ENCODE results near the gene SLC25A1.

The SLC25A1 gene

GRCh38 chr22:19142394-19142793 is 36.1 kb downstream of the SLC25A1 start:
- TF ChIP-seq CREB5 (CRISPR knock-in tag; IDR thresholded peaks at IDR 0.05; ENCODE audit: low read depth): no peak
- no peak for TF ChIP-seq OSR1 (CRISPR knock-in tag; IDR thresholded peaks at IDR 0.05)
- TF ChIP-seq SNAI2 (CRISPR knock-in tag; IDR thresholded peaks at IDR 0.05): no peak
- TF ChIP-seq CSDC2 (CRISPR knock-in tag; IDR thresholded peaks at IDR 0.05): no peak
- TF ChIP-seq POU6F1 (CRISPR knock-in tag; IDR thresholded peaks at IDR 0.05; ENCODE audit: borderline replicate concordance, low read depth): no peak
- no peak for TF ChIP-seq ZNF8 (CRISPR knock-in tag; IDR thresholded peaks at IDR 0.05)
- no peak for TF ChIP-seq CSRNP3 (CRISPR knock-in tag; IDR thresholded peaks at IDR 0.05)
- TF ChIP-seq GLIS3 (CRISPR knock-in tag; IDR thresholded peaks at IDR 0.05): no peak
- no peak for ATAC-seq

GRCh38 chr22:19139974-19140373 is 38.6 kb downstream of the SLC25A1 start:
- no peak for ATAC-seq
- TF ChIP-seq ESRRG (CRISPR knock-in tag; IDR thresholded peaks at IDR 0.05): no peak
- no peak for TF ChIP-seq ZNF8 (CRISPR knock-in tag; IDR thresholded peaks at IDR 0.05)
- TF ChIP-seq CREB5 (CRISPR knock-in tag; IDR thresholded peaks at IDR 0.05; ENCODE audit: low read depth): no peak
- no peak for TF ChIP-seq ZFP30 (CRISPR knock-in tag; IDR thresholded peaks at IDR 0.05)
- no peak for TF ChIP-seq TOX (CRISPR knock-in tag; IDR thresholded peaks at IDR 0.05; ENCODE audit: borderline replicate concordance)
- no peak for TF ChIP-seq TCF4 (CRISPR knock-in tag; IDR thresholded peaks at IDR 0.05; ENCODE audit: borderline replicate concordance)
- TF ChIP-seq ZFP3 (CRISPR knock-in tag; IDR thresholded peaks at IDR 0.05): no peak
- no peak for TF ChIP-seq ARNTL (CRISPR knock-in tag; IDR thresholded peaks at IDR 0.05; ENCODE audit: borderline replicate concordance, low read depth)
- TF ChIP-seq TSHZ2 (CRISPR knock-in tag; IDR thresholded peaks at IDR 0.05): no peak
- TF ChIP-seq ZC3H10 (CRISPR knock-in tag; IDR thresholded peaks at IDR 0.05): no peak
- no peak for TF ChIP-seq ISL1 (CRISPR knock-in tag; IDR thresholded peaks at IDR 0.05)
- no peak for TF ChIP-seq SNAI2 (CRISPR knock-in tag; IDR thresholded peaks at IDR 0.05)
- TF ChIP-seq CSRNP3 (CRISPR knock-in tag; IDR thresholded peaks at IDR 0.05): no peak
- no peak for TF ChIP-seq RARB (CRISPR knock-in tag; IDR thresholded peaks at IDR 0.05)
- TF ChIP-seq PATZ1 (CRISPR knock-in tag; IDR thresholded peaks at IDR 0.05; ENCODE audit: borderline replicate concordance): no peak
- no peak for TF ChIP-seq OSR1 (CRISPR knock-in tag; IDR thresholded peaks at IDR 0.05)
